GM19467 (cell line): ENCODE results near the gene PARVB.

Experiments
- ATAC-seq: cut with Tn5 transposase; IDR thresholded peaks from one replicate; pipeline ENCODE4 v1.9.1; 2021; ENCODE audit warnings: mild to moderate bottlenecking, moderate library complexity; ENCODE audit not compliant: unreplicated experiment

PARVB gene

DNA sequence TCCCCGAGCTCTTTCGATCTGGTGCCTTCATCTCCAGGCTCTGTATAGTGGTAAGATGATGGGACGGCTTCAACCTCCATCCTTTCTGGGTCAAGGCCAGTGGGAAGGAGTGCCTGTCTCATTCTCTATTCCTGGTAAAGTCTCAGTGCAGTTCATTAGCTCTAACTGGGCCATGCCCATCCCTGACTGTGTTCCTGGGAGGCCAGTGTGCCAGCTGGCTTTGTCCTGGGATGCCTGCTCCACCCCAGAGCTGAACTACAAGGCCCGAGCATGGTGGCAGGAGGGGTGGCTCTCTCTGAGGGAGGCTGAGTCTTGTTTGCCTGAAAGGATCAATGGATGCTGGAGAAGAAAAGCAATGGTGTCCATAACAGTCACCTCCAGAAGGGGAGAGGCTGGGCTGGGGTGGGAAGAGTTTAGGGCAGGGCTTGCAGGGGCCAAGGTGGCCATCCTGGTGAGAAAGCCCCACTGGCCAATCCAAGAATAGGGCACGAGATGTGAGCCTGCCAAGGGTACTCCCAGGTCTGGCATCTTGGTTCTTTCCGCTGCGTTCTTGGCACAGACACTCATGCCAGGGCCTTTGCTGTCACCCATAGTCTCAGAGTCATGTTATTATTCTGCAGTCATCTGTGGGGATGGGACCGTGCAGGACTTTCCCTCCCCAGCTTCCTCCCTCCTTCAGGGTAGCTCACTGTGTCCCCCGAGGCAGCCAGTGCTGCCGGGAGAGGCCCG lies 60.1 kb downstream of the PARVB start:
- ATAC-seq = no peak

DNA sequence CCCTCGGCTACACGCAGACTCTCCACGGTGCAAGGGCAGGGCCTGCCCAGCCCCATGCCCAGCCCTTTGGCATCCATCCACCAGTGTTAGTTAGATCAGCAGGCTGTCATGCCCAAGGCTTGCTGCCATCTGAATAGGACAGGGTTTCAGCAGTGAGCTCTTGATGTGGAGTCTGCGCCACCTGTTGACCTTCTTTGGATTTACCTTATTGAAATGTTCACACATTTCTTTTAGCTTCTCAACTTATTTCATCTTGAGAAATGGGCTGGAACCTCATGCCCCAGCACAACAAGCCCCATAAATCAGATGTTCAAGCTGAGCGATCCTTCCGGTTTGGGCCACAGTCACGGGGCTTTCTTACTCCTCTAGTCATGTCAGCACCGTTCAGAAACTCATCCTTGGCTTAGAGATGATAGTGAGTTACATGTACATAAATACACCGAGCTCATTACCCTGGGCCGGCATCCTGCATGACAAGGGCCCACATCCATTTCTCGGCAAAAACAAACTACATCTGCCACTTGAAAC lies 61.7 kb downstream of the PARVB start:
- ATAC-seq = no peak

DNA sequence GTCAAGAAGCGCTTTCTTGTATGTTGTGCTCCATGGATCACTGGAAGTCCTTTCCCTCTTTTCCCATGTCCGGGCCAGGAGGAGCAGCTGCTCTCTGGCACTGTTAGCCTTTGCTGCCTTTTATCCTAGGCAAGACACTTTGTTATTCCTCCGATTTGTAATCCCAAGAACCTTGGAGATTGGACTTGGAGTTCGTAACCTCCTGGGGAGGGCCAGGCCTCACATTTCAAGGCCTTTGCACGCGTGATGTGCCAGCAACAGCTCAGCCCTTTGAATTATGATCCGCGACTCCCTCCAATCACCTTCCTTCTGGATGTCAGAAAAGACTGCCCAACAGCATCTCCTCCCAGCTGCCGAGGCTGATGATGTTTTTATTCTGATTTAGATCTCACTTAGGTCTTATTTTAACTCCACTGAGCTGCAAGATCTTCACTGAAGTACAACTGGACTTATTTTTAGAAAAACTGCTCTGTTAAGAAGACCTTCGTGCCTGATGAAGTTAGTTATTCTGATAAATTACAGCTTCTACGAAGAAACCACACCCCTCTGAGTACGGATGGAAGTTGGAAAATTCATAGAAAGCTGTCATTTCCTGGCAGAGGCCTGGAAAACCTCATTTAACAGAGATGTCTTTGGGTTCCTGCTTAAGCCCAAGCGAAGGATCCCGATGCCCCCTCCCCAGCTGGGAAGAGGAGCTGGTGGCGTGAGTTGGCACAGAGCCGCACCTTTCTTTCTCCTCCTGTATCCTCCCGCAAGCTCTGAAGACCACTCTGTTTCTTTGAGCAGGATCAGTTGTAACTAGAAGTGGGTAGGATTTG lies 62.4 kb downstream of the PARVB start:
- ATAC-seq = no peak

DNA sequence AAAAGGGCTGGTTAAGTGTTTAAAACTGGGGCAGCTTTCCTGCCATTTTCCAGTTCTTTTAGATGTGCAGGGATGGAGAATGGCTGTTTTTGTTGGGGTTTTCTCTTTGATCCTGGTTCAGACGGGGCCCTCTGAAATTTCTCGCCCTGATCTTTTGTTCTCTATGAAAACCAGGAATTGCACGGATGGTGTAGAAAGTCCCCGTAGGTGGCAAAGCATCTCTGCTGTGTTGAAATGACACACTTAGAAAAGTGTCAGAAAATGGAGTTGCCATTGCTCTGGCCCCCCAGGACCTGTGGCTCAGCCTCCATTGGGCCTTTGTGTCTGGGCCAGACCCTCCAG lies 63.0 kb downstream of the PARVB start:
- no peak for ATAC-seq

DNA sequence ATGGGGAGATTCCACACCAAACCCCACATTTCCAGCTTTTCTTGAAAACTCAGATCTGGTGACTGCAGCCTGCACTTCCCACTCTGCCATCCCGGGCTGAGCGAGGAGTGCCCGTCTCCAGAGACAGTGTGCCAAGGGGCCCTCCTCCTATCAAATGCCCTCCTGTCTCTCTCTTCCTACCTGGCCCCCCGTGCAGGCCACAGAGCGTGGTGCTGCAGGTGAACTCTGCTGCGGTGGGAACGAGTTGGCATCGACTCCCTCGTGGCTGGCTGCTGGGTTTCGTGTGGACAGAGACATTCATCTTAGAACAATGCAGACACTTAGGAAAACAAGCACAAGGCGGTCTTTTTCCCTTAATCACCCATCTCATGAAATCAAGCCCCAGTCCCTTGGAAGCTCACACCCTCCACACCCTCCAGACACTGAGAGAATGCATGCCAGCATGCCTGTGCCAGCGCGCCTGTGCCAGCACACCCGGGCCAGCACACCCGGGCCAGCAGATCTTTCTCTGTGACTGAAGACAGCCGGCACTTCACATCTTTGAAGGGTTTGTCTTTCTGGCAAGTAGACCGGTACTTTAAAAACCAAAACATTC lies 65.0 kb downstream of the PARVB start:
- ATAC-seq = no peak

DNA sequence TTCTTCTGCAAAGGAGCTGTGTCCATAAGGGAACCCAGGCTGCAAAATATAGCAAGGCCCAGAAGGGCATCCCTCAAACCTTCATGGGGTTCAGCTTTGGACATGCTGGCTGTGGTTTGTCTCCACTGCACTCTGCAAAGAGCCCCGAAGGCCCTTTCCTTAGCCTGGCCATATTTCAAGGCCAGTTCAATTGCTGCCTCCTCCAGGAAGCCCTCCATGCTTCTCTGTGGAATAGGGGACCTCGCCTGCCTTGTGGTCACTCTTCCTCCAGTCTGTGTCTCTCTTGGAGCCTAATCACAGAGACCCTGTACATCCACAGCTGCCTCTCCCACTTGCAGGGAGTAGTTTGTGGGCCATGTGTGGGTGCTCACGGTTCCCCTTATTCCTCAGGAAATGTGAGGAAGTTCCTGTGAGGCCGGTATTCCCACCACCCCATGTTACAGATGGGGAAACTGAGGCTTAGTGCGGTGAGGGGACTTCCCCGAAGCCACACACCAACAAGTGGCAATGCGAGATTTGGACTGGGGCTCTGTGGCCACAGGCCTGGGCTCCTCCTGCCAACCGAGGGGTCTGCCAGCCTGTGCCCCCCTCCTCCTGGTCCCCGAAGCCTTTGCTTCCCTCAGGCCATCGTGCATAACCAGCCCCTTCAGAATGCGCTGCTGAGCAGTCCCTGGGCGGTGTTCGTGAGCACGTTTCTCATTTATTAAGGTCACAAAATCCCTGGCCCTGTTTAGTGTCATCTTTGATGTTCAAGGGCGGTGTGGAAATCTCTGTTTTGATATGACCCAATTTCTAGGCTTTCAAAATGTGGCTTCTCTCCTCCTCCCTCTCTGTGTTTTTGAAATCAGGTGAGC lies 65.8 kb downstream of the PARVB start:
- no peak for ATAC-seq

DNA sequence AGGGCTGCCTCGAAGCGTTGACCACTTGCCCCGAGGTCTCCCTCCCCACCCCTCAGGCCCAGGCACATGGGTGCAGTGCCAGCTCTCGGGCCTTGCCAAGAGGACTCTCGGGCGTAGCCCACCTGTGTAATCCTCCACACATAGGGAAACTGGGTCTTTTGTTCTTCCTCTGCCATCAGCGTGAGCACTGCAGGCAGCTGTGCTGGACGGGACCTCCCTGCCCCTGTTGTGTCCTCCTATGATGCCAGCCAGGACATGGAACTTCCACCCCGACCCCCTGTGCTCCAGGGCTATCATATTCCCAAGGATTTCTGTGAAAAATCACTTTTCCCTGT lies 66.4 kb downstream of the PARVB start:
- no peak for ATAC-seq

DNA sequence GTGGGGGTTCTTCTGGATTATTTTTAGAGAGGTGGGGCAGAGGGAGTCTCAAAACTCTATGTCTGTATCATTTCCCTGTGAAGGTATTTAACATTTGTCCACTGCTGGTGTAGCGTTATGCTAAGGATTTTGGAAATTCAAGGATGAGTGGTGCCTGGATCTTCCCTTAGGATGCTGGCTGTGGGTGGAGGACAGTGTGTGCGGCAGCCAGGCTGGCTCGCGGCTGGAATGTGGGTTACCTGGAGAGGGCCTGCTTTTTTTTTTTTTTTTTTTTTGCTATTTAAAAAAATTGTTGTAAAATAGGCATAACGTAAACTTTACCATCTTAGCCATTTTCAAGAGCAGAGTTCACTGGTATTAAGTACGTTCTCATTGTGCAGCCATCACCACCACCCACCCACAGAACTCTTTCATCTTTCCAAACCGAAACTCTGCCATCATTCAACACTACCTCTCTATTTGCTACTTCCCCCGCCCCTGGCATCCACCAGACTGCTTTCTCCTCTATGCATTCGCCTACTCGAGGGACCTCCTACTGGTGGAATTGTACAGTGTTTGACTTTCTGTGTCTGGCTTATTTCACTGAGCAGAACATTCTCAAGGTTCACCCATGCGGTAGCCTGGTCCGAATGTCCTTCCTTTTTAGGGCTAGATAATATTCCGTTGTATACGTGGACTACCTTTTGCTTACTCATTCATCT lies 67.1 kb downstream of the PARVB start:
- no peak for ATAC-seq

DNA sequence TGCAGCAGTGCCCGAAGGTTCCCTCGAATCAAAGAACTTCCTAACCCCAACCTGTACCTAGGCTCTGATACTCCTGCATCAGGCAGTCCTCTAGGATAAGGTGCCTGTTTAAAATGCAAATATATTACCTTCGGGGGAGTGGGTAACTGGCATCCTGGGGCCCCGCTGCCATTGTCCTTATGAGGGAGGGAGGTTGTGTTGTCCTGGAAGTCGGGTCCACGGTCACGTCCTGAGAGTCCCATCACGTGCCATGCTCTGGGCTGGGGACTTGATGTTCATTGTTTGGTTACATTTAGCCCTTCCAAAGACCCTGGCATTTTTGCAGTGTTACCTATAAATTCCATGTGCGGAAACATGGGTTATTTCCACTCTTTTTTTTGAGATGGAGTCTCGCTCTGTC lies 67.6 kb downstream of the PARVB start:
- ATAC-seq = no peak

DNA sequence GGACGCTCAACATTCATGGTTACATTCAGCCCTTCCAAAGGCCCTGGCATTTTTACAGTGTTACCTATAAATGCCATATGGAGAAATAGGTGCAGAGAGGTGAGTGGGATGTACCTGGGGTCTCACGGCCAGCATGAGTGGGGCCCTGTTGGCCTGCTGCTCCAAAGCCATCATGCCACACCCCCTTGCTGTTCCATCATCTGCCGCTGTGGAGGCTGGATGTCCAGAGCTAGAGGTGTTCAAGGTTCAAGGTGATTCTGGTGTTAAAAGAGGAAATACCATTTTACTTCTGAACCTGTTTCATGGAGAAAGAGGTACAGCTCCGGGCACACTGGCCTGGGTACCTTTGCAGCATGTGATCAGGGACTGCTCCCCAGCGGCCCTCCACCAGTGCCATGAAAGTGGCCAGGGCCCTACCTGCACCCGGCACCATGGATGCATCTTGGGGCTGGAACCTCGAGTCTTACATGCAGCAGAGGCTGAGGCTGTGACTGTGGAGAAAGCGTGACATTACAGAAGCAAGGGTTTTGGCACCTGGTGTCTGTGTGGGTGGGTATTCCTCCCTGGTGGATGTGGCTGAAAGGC lies 68.6 kb downstream of the PARVB start:
- no peak for ATAC-seq

DNA sequence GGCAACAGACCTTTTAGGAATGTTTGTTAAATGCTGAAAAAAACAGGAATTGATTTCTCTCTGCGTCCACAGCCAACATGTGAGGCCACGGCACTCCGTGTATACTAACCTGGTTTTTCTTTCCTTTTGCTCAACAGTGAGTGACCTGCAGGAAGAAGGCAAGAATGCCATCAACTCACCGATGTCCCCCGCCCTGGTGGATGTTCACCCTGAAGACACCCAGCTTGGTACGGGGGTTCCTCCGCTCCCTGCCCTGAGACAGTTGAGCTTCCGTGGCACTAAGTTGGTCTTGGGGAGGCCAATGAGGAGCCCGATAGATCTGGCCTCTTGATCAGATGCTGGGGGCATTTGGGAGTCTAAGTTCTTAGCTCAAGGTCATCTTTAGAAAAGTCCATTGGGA lies 69.7 kb downstream of the PARVB start:
- ATAC-seq = no peak

DNA sequence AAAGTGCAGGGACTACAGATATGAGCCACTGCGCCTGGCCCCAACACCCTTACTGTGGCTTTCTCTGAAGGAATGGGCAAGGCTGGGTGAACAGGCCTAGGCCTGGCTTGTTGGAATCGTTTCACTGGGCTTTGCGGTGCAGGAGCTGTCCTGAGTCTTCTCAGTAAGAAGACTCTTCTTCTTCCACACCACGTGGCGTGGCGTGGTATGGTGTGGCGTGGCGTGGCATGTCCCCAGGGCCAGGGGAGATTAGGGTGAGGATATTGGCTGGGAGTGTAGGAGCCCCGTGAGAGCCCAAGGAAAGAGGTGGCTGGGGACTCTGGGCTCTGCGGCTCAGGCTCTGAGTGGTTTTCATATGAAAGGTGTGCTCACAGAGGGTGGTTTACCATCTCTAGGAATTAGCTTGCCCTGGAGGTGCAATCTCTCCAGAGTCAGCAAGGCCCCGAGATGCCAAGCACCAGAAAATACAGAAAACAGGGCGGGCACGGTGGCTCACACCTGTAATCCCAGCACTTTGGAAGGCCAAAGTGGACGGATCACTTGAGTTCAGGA lies 70.7 kb downstream of the PARVB start:
- no peak for ATAC-seq

DNA sequence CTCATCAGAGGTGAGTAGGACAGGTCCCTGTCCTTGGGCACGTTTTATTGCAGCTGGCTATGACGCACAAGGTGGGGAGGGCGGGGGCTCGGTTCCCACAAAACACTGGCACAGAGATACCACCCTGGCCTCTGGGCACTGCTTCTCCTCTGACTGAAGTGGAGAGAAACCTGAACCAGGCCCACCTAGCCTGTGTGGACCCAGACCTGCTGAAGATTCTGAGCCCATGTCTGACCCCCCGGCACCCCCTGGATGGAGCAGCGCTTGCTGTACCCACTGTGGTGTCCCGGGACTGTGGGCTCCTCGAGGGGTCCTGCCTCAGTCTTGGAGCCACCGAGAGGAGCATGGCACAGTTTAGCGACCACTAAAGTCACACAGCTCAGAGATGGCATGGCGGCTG lies 72.6 kb downstream of the PARVB start:
- no peak for ATAC-seq

DNA sequence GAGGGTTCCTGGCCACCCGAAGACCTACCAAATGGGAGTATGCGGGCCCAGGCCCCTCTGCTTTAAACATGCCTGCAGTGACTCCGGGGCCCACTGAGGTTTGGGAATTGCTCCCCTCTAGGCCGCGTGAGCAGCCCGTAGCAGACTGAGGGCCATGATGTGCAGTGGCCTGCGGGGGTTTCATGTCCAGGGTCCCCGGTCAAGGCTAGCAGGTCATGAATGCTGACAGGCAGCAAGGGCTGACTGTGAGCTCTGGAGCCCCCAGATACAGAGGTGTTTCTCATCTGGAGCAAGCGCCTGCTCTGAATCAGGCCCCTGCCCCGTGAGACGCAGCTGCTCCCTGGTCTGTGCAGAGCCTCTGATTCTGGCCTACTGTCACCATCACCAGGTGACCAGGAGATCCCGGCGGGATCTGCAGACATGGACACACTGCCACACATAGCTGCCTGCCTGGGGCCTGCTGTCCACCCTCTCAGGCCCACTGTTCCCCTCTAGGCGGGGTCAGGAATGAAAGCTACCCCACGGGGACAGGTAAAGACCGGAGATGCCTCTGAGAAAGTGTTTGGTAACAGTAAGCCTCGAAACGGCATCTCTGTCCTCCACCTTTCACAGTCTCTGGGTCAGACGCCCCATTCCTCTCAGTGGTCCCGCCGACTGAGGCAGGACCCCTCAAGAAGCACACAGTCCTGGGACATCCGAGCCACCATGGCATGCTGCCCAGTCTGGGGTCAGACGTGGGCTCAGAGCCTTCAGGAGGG lies 73.3 kb downstream of the PARVB start:
- ATAC-seq = no peak

DNA sequence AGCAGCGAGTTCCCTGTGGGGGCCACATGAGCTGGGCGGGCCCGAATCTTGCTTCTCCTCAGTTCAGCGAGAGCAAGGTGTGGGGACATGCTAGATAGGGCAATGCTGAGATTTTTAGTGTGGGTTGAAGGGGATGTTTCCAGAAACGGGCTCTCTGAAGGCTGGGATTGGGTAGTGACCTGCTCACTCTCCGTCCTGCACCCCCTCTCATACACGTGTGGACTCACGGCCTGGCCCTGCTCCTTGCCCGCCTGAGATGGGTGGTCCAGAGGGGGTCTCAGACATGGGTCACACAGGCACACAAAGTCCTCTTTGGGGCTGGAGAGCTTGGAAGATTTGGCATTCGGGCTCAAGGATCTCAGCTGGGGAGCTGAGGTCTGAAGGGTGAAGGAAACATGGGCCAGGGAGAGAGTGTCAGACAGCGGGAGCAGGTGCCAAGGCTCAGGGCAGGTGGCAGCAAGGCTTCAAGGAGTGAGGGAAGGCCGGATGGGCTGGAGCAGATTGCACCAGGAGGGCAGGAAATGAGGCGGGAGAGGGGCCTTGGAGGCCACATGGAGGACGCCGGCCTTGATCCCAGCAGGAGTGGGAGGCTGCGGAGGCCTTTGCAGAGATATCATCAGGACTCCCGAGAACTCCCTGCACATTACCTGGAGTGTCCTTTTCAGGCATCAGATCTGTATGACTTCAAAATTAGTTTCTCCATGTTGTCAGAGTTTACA lies 74.1 kb downstream of the PARVB start:
- no peak for ATAC-seq

DNA sequence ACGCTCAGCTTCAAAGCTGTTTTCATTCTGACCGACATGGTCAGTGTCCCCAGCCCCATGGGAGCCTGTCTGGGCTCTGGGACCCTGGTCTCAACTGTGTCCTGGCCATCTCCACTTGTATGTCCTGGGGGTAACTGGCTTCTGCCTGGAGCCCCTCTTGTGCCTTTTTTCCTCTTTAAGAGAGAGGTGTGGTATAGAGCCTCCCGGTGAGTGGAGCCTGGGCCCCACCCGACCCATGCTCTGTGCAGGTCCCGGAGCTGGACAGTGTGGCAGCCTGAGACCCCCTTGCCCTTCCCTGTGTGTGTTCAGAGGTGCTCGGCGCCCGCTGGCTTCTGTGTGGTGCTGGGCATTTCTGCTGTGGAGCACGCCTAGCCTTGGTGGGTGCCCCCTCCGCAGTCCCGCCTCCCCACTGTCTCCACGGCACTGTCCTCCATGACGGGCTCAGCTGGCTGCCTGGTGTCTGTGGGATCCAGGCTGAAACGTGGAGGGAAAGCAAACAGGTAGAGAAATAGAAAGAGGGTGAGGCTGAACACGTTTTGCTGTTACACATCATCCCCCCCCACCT lies 74.9 kb downstream of the PARVB start:
- ATAC-seq = no peak

DNA sequence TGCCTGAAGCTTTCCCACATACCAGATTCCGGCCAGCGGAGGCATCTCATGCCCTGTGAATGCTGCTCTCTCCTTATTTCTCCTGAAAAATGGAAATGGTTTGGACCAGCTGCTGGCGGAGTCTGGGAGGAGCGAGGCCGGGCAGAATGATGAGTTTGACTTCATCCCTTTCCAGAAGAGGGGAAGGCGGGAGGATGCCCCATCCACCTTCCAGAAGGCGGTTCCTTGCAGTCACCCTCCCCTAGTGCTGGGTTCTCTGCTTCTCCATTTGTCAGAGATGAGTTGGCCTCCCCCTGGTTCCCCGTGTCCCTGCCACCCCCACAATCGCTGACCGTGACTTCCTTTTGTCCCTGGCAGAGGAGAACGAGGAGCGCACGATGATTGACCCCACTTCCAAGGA lies 75.6 kb downstream of the PARVB start:
- ATAC-seq = no peak

DNA sequence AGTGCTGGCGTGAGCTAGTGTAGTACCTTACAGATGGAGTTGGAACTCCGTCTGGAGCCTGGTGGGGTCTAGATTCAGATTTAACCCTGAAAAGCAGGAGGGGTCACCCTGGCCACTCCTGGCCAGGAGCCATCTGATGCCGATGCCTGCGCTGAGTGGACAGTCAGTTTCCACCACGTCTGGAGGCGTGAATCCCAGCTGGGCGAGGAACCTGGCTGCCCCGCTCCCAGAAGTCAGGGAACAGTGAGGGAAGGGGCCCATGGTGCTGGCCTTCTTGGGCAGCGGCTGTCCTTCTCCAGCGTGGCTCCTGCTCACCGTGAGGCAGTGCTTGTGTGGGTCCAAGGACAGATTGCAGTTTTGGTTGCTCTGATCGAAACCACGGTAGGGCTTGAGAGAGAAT lies 76.3 kb downstream of the PARVB start:
- ATAC-seq = no peak
